CD4-positive, alpha-beta T cell (primary cell): ENCODE data around the gene SSB. TPM values are rescaled to one million over a fixed set of nuclear protein-coding genes. Genes with fewer than 3 reads are reported as not detected.
A peak's percentile ranks its signal among the peaks of the same experiment; 100 is the strongest.

ENCODE experiments used
- ATAC-seq: fragments of 200-7000 bp; cut with Tn5 transposase; one replicate; pipeline ENCODE4 v1.10.0; 2022; ENCODE audit warnings: mild to moderate bottlenecking; ENCODE audit not compliant: poor library complexity
- CTCF ChIA-PET: fragments of 350-600 bp; sonication (Branson Sonifier 250); formaldehyde crosslinking; loops from one replicate; lab custom pipeline; 2021; ENCODE audit warnings: antibody characterized with exemption, inconsistent platforms; lab: Charles Lee
- POLR2A ChIA-PET: fragments of 350-600 bp; sonication (Branson Sonifier 250); formaldehyde crosslinking; loops from one replicate; lab custom pipeline; 2021; ENCODE audit warnings: antibody characterized with exemption, inconsistent platforms; lab: Charles Lee
- DNase-seq, 14 experiments: peaks; one replicate each; pipeline ENCODE4 v3.0.0-alpha.2; 2013 to 2020; ENCODE audit warnings: mixed read lengths in 2 of 14
- H3K27ac ChIP-seq, 2 donors: one replicate each; pipeline versions ENCODE4 v1.5.1 to v1.7.0; 2013; ENCODE audit warnings: low read length in 2 of 2, low read depth in 1 of 2, mild to moderate bottlenecking in 1 of 2
- H3K27me3 ChIP-seq, 2 experiments: 1 replicate in 1 of 2; 2 replicates in 1 of 2; pipeline versions ENCODE4 v1.6.1 to v1.7.0; 2013; ENCODE audit warnings: low read length in 2 of 2, control low read depth in 1 of 2, mild to moderate bottlenecking in 1 of 2, moderate library complexity in 1 of 2; ENCODE audit not compliant: insufficient read depth in 2 of 2, control insufficient read depth in 1 of 2
- H3K36me3 ChIP-seq: one replicate; pipeline ENCODE4 v1.6.1; 2013; ENCODE audit warnings: low read length, control low read depth; ENCODE audit not compliant: insufficient read depth
- H3K4me1 ChIP-seq: one replicate; pipeline ENCODE4 v1.6.1; 2013; ENCODE audit warnings: low read length, control low read depth; ENCODE audit not compliant: insufficient read depth
- H3K4me3 ChIP-seq: one replicate; pipeline ENCODE4 v1.5.1; 2013; ENCODE audit warnings: mild to moderate bottlenecking, low read length, moderate library complexity
- H3K9me3 ChIP-seq, 2 experiments: 1 replicate in 1 of 2; 2 replicates in 1 of 2; pipeline versions ENCODE4 v1.6.1 to v1.7.0; 2013; ENCODE audit warnings: low read length in 2 of 2, mild to moderate bottlenecking in 2 of 2, control low read depth in 1 of 2, moderate library complexity in 1 of 2; ENCODE audit not compliant: control insufficient read depth in 1 of 2, insufficient read depth in 1 of 2
- H3K27ac Mint-ChIP-seq: one replicate; pipeline ENCODE4 v1.8.0; 2020; ENCODE audit warnings: mixed read lengths
- H3K27me3 Mint-ChIP-seq: one replicate; pipeline ENCODE4 v1.8.0; 2021; ENCODE audit warnings: mixed read lengths
- H3K36me3 Mint-ChIP-seq: one replicate; pipeline ENCODE4 v1.8.0; 2021; ENCODE audit warnings: low read depth, mixed read lengths
- H3K4me1 Mint-ChIP-seq: one replicate; pipeline ENCODE4 v1.8.0; 2021; ENCODE audit warnings: low read depth, mixed read lengths
- H3K4me3 Mint-ChIP-seq: one replicate; pipeline ENCODE4 v1.8.0; 2020; ENCODE audit warnings: mild to moderate bottlenecking, mixed read lengths
- H3K9me3 Mint-ChIP-seq: one replicate; pipeline ENCODE4 v1.8.0; 2020; ENCODE audit warnings: mixed read lengths
- CTCF ChIP-seq: fragments of 200-600 bp; IDR thresholded peaks from one replicate; pipeline ENCODE4 v1.8.0; 2022; ENCODE audit warnings: antibody characterized with exemption, mild to moderate bottlenecking
- intact Hi-C, 2 experiments: fragments of 100-400 bp; cut with DNase I in 1 of 2; cut with micrococcal nuclease in 1 of 2; formaldehyde crosslinking; loops; one replicate each; pipeline versions ENCODE4 v1.15.1 to v1.9.0; 2023 to 2025; cut with DNase I, micrococcal nuclease
- total RNA-seq, 174 experiments: library from RNA in 2 of 174; stranded (reverse) in 2 of 174; gene quantifications; one replicate each; pipeline ENCODE4 v1.2.3 and lab custom pipeline; 2021 to 2026

The SSB gene
- total RNA-seq, 2 experiments from 2014 or later, result 174 to 181 TPM

DNA sequence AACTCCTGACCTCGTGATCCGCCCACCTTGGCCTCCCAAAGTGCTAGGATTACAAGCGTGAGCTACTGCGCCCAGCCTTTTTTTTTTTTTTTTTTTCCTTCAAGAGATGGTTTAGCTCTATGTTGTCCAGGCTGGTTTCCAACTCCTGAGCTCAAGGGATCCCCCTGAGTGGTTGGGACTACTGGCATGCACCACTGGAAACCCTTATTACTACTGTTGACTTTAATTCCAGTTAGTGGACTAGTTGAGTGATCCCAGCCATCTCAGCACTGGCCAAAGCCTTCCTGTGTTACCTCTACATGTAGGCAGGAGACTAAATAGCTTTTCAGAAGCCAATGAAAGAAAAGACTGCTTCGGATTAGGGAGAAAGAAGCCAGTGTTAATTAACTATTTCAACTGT, 8.1 kb upstream of the SSB start:
- ATAC-seq, result no peak
- Mint-ChIP-seq H3K9me3 (no peaks in the 10 kb centered on the region), H3K27me3 (peaks cover 28% of the 10 kb centered on the region), H3K4me3 (no peak overlapping the region), H3K4me1 (no peaks in the 10 kb centered on the region), H3K36me3 (no peaks in the 10 kb centered on the region), H3K27ac (no peak overlapping the region)
- ChIA-PET CTCF (interaction anchor here (0.8 to 1.0 kb wide), 3 partner anchors 8 to 151 kb away, joined by 3 to 6 read pairs (median 4); partner anchors contain the start of gene SSB), POLR2A (interaction anchor here (0.6 kb wide), 1 partner anchor 10 kb away, joined by 3 read pairs; no protein-coding TSS in a partner anchor)
- TF ChIP-seq CTCF, result no peak
- Histone ChIP-seq H3K4me1 (peaks cover 6% of the 10 kb centered on the region), H3K27ac (no peak overlapping the region), H3K36me3 (no peaks in the 10 kb centered on the region), H3K4me3 (no peak overlapping the region), H3K9me3 (no peaks in the 10 kb centered on the region), H3K27me3 (peaks cover 10 to 23% of the 10 kb centered on the region in 2 experiments)
- DNase-seq, result no peak
- intact Hi-C loops, result no loop called here

- H3K27ac Mint-ChIP-seq, result no peak overlapping the region
- H3K36me3 Mint-ChIP-seq, result peaks cover 13% of the 10 kb centered on the region
- H3K4me1 Mint-ChIP-seq, result peaks cover 19% of the 10 kb centered on the region
- Histone ChIP-seq H3K36me3 (no peaks in the 10 kb centered on the region), H3K27me3 (peaks cover 0 to under 1% of the 10 kb centered on the region in 2 experiments), H3K4me1 (peaks cover 7% of the 10 kb centered on the region), H3K4me3 (no peak overlapping the region), H3K9me3 (no peaks in the 10 kb centered on the region), H3K27ac (no peak overlapping the region)
- ATAC-seq, result no peak
- no peak for TF ChIP-seq CTCF
- CTCF ChIA-PET, result no interaction called here
- no peak for DNase-seq
- peaks cover 5% of the 10 kb centered on the region for H3K27me3 Mint-ChIP-seq
- intact Hi-C loops, result loop anchor here in 1 of 2 experiments (5.0 kb wide), 2 partner anchors 103 to 218 kb away; partner anchors contain the start of genes CFAP210 and PHOSPHO2
- POLR2A ChIA-PET, result no interaction called here
- H3K9me3 Mint-ChIP-seq, result no peaks in the 10 kb centered on the region
- no peak overlapping the region for H3K4me3 Mint-ChIP-seq
Measured at GRCh38 chr2:169795181-169795580, 3.5 kb upstream of the SSB start.

DNA sequence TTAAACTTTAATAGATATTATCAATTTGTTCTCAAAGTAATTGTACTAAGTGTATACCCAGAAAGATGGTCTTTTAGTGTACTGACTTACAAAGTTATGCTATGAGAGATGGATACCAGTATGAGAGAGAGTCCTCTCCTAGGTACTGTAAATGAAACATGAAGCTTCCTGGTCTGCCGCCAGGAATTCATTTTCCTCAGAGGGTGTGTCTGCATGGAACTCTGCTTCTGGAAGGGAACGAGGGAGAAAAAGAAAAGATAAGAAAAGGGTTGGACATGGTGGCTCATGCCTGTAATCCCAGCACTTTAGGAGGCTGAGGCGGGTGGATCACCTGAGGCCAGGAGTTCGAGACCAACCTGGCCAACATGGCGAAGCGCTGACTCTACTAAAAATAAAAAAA, 2.2 kb upstream of the SSB start:
- Histone ChIP-seq H3K4me3 (no peak overlapping the region), H3K9me3 (no peaks in the 10 kb centered on the region), H3K27ac (no peak overlapping the region), H3K27me3 (no peaks in the 10 kb centered on the region), H3K4me1 (peaks cover 10% of the 10 kb centered on the region), H3K36me3 (peaks cover 6% of the 10 kb centered on the region)
- CTCF ChIA-PET, result no interaction called here
- Mint-ChIP-seq H3K9me3 (no peaks in the 10 kb centered on the region), H3K27ac (peak overlapping the region; percentile 64), H3K4me1 (peaks cover 32% of the 10 kb centered on the region), H3K4me3 (peak overlapping the region; percentile 75), H3K27me3 (peaks cover 5% of the 10 kb centered on the region), H3K36me3 (peaks cover 25% of the 10 kb centered on the region)
- no peak for DNase-seq
- no peak for ATAC-seq
- intact Hi-C loops, result loop anchor here in 1 of 2 experiments (5.0 kb wide), 2 partner anchors 104 to 219 kb away; partner anchors contain the start of genes CFAP210 and PHOSPHO2
- POLR2A ChIA-PET, result no interaction called here
- TF ChIP-seq CTCF, result no peak
